Measurements from ENCODE around the gene MBOAT2. TPM values are rescaled to one million over a fixed set of nuclear protein-coding genes. Genes with fewer than 3 reads are reported as not detected.

The MBOAT2 gene
- total and polyA plus RNA-seq, 2 experiments from 2014 or later, result 38.2 to 58.3 TPM

DNA sequence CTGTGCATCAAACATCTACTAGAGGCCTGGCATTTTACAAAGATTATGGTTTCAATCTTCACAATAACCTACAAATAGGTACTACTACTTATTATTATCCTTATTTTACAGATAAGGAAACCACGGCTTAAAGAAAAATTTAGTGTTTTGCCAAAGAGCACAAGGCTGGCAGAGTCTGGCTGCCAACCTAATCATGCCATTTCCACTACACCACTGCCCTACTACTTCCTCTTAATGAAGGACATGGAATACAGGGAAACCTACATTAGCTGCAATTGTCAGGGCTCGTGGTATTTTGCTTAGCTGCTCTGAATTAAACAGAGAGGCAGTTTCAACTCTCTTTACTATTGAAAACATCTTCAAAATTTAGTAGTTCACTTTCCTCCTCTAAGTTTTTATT is 5.9 kb downstream of the MBOAT2 start:
- Histone ChIP-seq H3K27ac (no peak overlapping the region), H3K27me3 (no peaks in the 10 kb centered on the region), H3K36me3 (no peaks in the 10 kb centered on the region), H3K9me3 (ENCODE audit: low read depth) (no peaks in the 10 kb centered on the region), H3K4me1 (ENCODE audit: low read depth) (peaks cover 19% of the 10 kb centered on the region), H3K4me3 (no peak overlapping the region)
- TF ChIP-seq, protein P1, sequence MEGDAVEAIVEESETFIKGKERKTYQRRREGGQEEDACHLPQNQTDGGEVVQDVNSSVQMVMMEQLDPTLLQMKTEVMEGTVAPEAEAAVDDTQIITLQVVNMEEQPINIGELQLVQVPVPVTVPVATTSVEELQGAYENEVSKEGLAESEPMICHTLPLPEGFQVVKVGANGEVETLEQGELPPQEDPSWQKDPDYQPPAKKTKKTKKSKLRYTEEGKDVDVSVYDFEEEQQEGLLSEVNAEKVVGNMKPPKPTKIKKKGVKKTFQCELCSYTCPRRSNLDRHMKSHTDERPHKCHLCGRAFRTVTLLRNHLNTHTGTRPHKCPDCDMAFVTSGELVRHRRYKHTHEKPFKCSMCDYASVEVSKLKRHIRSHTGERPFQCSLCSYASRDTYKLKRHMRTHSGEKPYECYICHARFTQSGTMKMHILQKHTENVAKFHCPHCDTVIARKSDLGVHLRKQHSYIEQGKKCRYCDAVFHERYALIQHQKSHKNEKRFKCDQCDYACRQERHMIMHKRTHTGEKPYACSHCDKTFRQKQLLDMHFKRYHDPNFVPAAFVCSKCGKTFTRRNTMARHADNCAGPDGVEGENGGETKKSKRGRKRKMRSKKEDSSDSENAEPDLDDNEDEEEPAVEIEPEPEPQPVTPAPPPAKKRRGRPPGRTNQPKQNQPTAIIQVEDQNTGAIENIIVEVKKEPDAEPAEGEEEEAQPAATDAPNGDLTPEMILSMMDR (IDR thresholded peaks at IDR 0.05; ENCODE audit: low read depth, low read length), result no peak
- no peak for DNase-seq (ENCODE audit: low read depth in 1 of 2, low spot score in 1 of 2)

DNA sequence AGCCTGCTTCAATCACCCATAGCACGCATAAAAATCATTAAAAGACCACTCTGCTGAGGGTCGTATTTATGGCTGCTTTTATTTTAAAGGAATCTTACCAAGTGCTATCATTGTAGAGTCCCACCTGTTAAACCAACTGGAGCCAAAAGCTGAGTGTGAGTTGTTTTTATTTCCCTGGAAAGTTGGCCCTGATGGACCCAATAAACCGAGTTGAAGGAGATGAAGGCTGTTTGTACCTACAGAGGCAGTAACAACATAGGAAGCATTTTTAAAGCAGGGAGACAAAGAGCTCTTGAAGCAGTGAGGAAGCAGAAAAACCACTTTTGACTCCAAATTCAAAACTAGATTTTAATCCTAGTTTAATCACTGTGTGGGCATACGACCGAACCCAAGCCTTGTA is 6.4 kb downstream of the MBOAT2 start:
- Histone ChIP-seq H3K9me3 (ENCODE audit: low read depth) (no peaks in the 10 kb centered on the region), H3K27me3 (no peaks in the 10 kb centered on the region), H3K27ac (no peak overlapping the region), H3K4me1 (ENCODE audit: low read depth) (peaks cover 13% of the 10 kb centered on the region), H3K4me3 (no peak overlapping the region), H3K36me3 (no peaks in the 10 kb centered on the region)
- TF ChIP-seq, protein P1 (IDR thresholded peaks at IDR 0.05; ENCODE audit: low read depth, low read length), result no peak
- DNase-seq (ENCODE audit: low read depth in 1 of 2, low spot score in 1 of 2), result no peak

DNA sequence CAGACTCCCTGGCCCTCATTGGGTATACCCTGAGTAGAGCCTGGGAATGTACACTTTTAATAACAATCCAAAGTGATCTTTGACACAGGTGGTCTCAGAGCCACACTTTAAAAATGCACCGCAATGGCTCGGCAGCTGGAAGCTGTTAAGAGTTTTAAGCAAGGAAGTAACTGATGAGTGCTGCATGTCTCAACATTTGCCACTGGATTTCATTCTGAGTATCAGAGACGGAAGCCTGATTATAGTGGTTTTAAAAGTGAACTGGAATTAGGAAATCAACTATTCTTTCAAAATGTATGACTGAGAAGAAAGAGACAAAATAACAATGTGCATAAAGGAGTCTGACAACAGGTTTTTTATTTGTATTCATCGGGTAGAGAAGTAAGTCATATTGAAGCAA is 7.5 kb downstream of the MBOAT2 start:
- no peaks in the 10 kb centered on the region for H3K9me3 ChIP-seq (ENCODE audit: low read depth)
- DNase-seq (ENCODE audit: low read depth in 1 of 2, low spot score in 1 of 2), result peak in 1 of 2 donors; percentile 33
- no peaks in the 10 kb centered on the region for H3K36me3 ChIP-seq
- H3K27ac ChIP-seq, result no peak overlapping the region
- peaks cover 9% of the 10 kb centered on the region for H3K4me1 ChIP-seq (ENCODE audit: low read depth)
- H3K27me3 ChIP-seq, result no peaks in the 10 kb centered on the region
- H3K4me3 ChIP-seq, result no peak overlapping the region
- TF ChIP-seq, protein P1 (IDR thresholded peaks at IDR 0.05; ENCODE audit: low read depth, low read length), result no peak

DNA sequence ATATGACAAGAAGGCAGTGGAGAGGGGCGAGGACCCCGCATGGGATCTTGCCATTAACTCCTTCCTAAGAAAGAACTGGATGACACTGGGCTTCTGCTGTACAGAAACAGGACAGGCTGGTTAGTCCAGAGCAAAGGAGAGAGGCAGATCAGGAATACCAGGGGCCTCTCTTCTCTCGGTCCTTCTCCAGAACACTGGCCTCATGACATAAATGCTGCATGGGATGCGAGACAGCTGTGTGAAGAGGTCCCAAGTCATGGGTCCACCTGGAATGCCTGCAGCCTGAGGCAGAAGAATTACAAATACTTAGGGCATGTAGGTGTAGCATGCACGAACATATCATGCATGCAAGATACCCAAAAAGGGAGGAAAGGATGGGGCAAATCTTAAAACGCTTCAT is 9.1 kb downstream of the MBOAT2 start:
- TF ChIP-seq, protein P1 (IDR thresholded peaks at IDR 0.05; ENCODE audit: low read depth, low read length), result no peak
- no peak for DNase-seq (ENCODE audit: low read depth in 1 of 2, low spot score in 1 of 2)
- Histone ChIP-seq H3K4me1 (ENCODE audit: low read depth) (peaks cover 11% of the 10 kb centered on the region), H3K9me3 (ENCODE audit: low read depth) (no peaks in the 10 kb centered on the region), H3K27ac (no peak overlapping the region), H3K36me3 (no peaks in the 10 kb centered on the region), H3K4me3 (no peak overlapping the region), H3K27me3 (no peaks in the 10 kb centered on the region)

DNA sequence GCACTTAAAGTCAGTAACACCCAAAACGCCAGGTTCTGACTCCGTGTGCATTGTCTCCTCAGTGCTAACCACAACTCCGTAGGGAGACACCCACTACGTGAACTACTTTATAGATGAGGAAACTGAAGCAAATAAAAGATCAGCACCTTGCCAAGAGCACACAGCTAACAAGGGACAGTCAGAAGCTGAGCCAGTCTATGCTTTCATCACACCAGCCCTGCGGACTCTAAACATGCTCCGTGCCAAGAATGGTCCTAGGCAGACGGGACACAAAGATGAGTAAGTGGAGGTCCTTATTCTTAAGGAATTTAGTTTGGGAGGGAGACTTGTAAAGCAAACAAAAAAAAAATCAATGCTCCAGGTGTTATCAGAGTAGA is 9.6 kb downstream of the MBOAT2 start:
- no peak overlapping the region for H3K27ac ChIP-seq
- peak in 1 of 2 donors; percentile 47 for DNase-seq (ENCODE audit: low read depth in 1 of 2, low spot score in 1 of 2)
- H3K4me1 ChIP-seq (ENCODE audit: low read depth), result peaks cover 11% of the 10 kb centered on the region
- no peaks in the 10 kb centered on the region for H3K36me3 ChIP-seq
- TF ChIP-seq, protein P1 (IDR thresholded peaks at IDR 0.05; ENCODE audit: low read depth, low read length), result no peak
- no peak overlapping the region for H3K4me3 ChIP-seq
- no peaks in the 10 kb centered on the region for H3K9me3 ChIP-seq (ENCODE audit: low read depth)
- no peaks in the 10 kb centered on the region for H3K27me3 ChIP-seq

Data from cardiac muscle cell (in vitro differentiated cells and primary cell).